Mononuclear cell (primary cell): Measurements from ENCODE around the gene PAQR8. TPM values are rescaled to one million over a fixed set of nuclear protein-coding genes. Genes with fewer than 3 reads are reported as not detected.
"Not testable (repeated sequence)": the region's sequence is repeated elsewhere in the genome, so short reads cannot be mapped to it uniquely, and the experiment has no call there.

Experiments used
- H3K27me3 ChIP-seq: 2 replicates; pipeline ENCODE4 v1.6.0; 2011; ENCODE audit warnings: low read length, control low read depth; ENCODE audit not compliant: insufficient read depth
- H3K4me1 ChIP-seq: 2 replicates; pipeline ENCODE4 v1.5.1; 2011; ENCODE audit warnings: mild to moderate bottlenecking, low read length, control low read depth; ENCODE audit not compliant: insufficient read depth
- H3K4me3 ChIP-seq: 2 replicates; pipeline ENCODE4 v1.5.1; 2011; ENCODE audit warnings: mild to moderate bottlenecking, low read length, moderate library complexity
- H3K9me3 ChIP-seq: 2 replicates; pipeline ENCODE4 v1.5.1; 2011; ENCODE audit warnings: low read depth, mild to moderate bottlenecking, control low read depth, low read length
- total RNA-seq: library from RNA; depleted of rRNA; stranded (reverse); fragments of >200 nt; gene quantifications from one replicate; pipeline ENCODE4 v1.2.3, GENCODE V29; 2012

PAQR8 gene
- total RNA-seq, 1 donor = 2.0 TPM

DNA sequence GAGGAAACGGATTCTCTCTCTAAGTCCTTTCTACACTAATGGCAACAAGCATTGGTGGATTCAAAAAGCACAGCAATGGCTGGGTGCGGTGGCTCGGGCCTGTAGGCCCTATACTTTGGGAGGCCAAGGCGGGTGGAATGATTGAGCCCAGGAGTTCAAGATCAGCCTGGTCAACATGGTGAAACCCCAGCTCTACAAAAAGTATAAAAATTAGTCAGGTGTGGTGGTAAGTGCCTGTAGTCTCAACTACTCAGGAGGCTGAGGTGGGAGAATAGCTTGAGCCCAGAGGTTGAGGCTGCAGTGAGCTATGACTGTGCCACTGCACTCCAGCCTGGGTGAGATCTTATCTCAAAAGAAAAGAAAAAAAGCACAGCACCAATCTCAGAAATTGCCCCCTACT is 19.3 kb downstream of the PAQR8 start:
- H3K4me1 ChIP-seq = peaks cover 29% of the 10 kb centered on the region

DNA sequence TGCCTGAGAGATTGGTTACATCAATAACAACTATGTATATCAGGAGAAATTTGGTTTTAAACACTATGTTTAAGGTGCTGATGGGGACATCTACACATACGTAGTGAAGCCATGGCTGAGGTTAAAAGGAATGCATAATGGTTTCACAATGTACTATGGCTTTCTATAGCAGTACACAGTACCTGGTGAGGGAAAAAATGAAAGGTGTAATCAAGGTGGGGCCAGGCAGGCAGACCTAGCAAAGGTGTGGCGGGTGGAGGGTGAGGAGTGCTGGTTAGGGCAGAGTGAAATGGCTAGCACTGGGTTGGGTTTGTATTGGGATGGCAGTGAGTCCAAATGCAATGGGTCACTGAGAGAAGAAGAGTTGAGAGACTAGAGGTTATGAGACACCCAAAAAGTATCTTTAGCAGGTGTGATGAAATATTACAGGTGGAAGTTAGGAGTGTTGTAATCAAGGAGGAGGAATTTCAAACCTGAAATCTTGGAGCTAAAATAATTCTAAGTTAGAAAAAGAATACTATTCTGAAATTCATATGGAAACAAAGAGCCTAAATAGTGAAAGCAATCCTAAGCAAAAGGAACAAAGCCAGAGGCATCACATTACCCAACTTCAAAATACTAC is 22.3 kb downstream of the PAQR8 start:
- Histone ChIP-seq H3K27me3 (no peaks in the 10 kb centered on the region), H3K4me3 (no peak overlapping the region), H3K4me1 (peaks cover 18% of the 10 kb centered on the region), H3K9me3 (no peaks in the 10 kb centered on the region)

More for the DNA sequence above, 19.3 kb downstream of the PAQR8 start:
- H3K9me3 ChIP-seq = no peaks in the 10 kb centered on the region
- no peaks in the 10 kb centered on the region for H3K27me3 ChIP-seq
- H3K4me3 ChIP-seq = no peak overlapping the region

DNA sequence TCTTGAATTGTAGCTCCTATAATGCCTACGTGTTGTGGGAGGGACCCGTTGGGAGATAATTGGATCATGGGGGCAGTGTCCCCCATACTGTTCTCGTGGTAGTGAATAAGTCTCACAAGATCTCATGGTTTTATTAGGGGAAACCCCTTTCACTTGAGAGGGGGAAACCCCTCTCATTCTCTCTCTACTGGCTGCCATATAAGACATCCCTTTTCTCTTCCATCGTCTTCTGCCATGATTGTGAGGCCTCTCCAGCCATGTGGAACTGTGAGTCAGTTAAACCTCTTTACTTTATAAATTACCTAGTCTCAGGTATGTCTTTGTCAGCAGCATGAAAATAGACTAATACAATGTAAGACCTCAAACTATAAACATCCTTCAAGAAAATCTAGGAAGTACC is 23.1 kb downstream of the PAQR8 start:
- Histone ChIP-seq H3K4me1 (peaks cover 26% of the 10 kb centered on the region), H3K4me3 (no peak overlapping the region), H3K27me3 (no peaks in the 10 kb centered on the region), H3K9me3 (no peaks in the 10 kb centered on the region)

DNA sequence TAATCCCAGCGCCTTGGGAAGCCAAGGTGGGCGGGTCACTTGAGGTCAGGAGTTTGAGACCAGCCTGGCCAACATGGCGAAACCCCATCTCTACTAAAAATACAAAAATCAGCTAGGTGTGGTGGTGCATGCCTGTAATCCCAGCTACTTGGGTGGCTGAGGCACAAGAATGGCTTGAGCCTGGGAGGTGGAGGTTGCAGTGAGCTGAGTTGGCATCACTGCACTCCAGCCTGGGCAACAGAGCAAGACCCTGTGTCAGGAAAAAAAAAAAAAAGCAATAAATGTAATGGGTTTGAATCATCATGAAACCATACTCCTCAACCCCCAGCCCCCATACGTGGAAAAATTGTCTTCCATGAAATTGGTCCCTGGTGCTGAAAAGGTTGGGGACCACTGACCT is 26.2 kb downstream of the PAQR8 start:
- H3K4me3 ChIP-seq, H3K27me3 ChIP-seq, H3K9me3 ChIP-seq: not testable (repeated sequence)
- peaks cover 36% of the 10 kb centered on the region for H3K4me1 ChIP-seq

DNA sequence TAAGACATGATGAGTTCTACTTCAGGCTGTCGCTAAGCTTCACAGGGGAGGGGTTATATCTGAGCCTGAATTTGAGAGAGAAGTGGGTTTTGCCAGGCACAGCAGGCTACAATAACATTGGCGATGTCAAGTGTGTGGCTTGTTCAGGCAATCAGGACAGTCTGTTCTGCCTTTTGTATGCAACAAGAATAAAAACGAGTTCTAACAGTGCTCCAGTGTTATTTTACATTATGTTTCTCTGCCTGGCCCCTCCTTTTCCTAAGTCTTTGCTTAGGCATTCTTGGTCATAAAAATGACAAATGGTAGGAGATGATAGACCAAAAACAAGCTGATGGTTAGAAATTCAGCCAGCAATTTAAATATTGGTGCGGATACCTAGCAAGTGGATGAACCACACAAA is 26.8 kb downstream of the PAQR8 start:
- Histone ChIP-seq H3K4me3 (no peak overlapping the region), H3K27me3 (no peaks in the 10 kb centered on the region), H3K4me1 (peaks cover 42% of the 10 kb centered on the region), H3K9me3 (no peaks in the 10 kb centered on the region)

DNA sequence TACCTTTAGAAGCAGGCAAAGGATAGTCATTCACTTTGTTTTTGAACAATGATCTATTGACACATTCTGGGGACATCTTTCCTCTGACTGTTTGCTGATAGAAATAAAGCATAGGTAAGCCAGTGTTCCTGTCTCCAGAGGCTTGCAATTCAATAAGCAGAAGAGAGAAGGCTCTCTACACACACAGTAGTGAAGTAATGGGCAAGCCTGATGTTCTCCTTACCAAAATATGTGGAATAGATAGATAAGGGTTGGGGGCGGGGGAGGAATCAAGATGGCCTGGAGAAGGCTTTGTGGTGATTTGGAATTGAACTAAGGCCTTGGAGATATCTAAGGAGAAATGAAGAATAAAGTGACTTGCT is 27.3 kb downstream of the PAQR8 start:
- no peaks in the 10 kb centered on the region for H3K9me3 ChIP-seq
- no peak overlapping the region for H3K4me3 ChIP-seq
- peaks cover 42% of the 10 kb centered on the region for H3K4me1 ChIP-seq
- H3K27me3 ChIP-seq = no peaks in the 10 kb centered on the region

DNA sequence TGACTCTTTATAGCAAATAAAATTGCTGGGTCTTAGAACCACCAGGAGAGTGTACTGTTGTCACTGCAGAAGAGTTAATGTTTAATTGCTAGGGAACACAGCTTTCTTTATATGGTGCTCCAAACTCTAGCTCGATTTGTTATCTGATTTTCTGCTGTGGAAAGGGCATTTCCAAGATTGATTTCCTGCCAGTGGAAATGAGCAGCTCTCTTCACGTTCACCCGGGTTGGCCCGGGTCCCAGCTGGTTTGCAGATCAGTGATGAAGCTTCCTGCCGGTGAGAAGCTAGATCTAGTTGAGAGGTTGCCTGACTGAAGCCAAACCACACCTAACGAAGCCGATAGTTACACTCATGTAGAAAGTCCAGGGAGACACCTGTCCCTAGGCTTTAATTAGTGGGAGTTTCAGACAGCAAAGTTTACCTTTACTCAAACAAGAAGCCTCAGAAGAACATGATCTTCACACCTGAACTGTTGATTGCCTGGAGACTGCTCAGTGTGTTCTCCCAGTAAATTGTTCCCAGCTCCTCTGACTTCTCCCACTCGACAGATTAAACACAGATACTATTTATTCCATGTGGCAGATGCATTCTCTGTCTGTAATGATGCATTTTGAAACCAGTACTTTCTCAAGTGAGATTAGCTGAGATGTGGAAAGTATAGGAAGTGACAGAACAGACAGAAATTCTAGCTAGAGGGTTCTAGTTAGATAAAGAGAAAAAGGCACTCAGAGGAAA is 27.8 kb downstream of the PAQR8 start:
- no peak overlapping the region for H3K4me3 ChIP-seq
- H3K27me3 ChIP-seq = no peaks in the 10 kb centered on the region
- H3K9me3 ChIP-seq = no peaks in the 10 kb centered on the region
- peaks cover 41% of the 10 kb centered on the region for H3K4me1 ChIP-seq

DNA sequence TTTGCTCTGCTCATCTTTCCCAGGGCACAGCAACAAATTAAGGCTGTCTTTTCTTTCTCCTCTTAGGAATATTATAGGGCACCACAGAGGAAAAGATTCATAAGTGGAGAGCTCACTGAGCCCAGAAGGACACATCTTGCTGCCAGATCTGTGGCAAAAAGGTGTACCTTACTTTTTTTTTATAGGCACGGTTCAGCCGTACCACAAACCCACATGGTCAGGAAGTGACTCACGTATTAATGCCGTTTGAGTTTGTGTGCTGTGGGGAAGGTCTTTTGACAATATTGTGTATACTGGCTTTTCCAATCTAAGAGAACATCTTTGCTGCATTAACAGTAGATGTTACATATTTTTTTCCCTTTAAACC is 28.4 kb downstream of the PAQR8 start:
- H3K4me1 ChIP-seq = peaks cover 41% of the 10 kb centered on the region
- H3K4me3 ChIP-seq = no peak overlapping the region
- H3K9me3 ChIP-seq = no peaks in the 10 kb centered on the region
- no peaks in the 10 kb centered on the region for H3K27me3 ChIP-seq

DNA sequence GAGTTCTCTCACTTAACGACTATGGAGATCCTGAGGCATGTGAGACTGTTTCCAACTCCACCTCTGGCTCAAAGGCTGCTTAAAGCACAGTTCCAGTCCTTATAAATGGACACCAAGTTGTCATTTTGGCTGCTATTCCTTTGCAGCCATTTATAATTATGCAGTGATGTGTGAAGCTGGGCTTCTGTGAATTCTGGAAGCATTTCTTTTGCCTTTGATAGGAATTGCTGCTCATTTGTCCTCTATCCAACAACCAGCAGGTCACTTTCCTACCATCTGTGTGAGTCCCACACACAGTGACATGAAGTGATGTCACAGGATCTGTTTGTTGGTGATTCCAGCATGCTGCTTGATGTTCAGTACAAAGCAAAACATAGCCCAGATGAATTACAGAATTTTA is 29.6 kb downstream of the PAQR8 start:
- Histone ChIP-seq H3K9me3 (no peaks in the 10 kb centered on the region), H3K27me3 (no peaks in the 10 kb centered on the region), H3K4me3 (no peak overlapping the region), H3K4me1 (peaks cover 41% of the 10 kb centered on the region)

DNA sequence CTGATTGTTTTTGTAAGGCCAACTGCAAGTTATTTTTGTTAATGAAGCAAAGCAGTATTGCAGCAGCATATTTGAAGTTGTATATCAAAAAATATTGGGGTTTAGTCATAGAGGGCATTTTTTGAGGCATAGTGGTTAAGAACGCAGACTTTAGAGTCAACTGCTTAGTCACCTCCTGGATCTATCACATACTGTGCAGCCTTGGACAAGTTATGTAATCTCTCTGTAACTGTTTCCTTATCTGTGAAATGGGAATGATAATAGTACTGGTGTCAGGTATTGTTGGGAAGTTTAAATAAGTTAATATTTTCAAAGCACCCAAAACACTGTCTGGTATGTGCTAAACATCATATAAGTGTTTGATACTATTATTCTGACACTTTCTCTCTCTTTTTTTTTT is 31.0 kb downstream of the PAQR8 start:
- Histone ChIP-seq H3K4me3 (no peak overlapping the region), H3K27me3 (no peaks in the 10 kb centered on the region), H3K4me1 (peaks cover 54% of the 10 kb centered on the region), H3K9me3 (no peaks in the 10 kb centered on the region)

DNA sequence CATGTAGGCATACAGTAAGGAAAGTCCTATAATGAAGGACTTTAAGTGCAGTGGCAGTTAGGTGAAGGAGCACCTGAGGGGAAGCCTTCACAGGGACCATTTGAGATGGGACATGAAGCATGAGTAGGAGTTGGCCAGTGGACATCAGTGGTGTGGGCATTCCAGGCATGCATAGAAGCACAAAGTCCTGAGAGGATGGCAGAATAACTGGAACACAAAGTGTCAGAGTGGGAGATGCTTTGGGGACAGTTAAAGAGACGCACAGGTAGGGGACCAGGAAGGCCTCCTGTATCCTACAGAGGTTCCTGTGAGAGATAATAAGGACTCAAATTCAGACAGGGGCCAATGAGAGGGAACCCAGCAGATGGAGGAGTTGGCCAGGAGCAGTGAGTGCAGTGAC is 31.8 kb downstream of the PAQR8 start:
- Histone ChIP-seq H3K9me3 (no peaks in the 10 kb centered on the region), H3K4me1 (peaks cover 55% of the 10 kb centered on the region), H3K4me3 (no peak overlapping the region), H3K27me3 (no peaks in the 10 kb centered on the region)

DNA sequence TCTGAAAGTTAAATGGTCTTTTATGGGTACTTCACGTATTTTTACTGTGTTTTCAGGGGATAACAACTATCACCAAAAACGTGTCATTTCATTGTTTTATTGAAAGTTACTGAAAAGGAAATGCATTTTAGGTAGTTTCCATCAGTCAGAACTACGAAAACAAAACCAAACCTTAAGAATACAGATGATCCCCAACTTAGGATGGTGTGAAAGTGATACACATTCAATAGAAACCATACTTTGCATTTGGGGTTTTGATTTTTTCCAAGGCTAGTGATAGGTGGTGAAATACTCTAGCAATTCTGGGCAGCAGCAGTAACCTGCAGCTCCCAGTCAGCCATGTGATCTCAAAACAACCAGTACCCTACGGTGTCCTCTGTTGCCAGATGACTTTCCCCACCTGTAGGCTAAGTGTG is 32.3 kb downstream of the PAQR8 start:
- Histone ChIP-seq H3K9me3 (no peaks in the 10 kb centered on the region), H3K4me1 (peaks cover 57% of the 10 kb centered on the region), H3K4me3 (no peak overlapping the region), H3K27me3 (no peaks in the 10 kb centered on the region)

DNA sequence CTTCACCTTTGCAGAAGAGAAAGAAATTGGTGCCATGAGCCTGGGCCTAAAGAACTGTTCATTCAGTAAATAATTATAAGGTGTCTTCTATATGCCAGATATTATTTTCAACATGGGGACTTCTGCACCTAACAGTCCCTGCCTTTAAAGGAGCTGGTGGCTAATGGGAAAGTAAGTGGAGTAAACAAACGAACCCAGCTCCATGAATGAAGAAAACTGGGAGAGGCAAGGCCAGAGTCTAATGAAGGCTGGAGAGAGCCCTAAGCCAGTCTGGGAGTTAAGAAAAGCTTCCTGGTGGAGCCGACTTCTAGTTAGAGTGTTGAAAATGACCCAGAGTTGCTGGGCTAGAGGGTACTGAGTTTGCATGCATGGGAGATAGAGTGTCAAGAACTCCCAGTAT is 34.0 kb downstream of the PAQR8 start:
- H3K4me1 ChIP-seq = peaks cover 55% of the 10 kb centered on the region
- H3K9me3 ChIP-seq = no peaks in the 10 kb centered on the region
- H3K27me3 ChIP-seq = no peaks in the 10 kb centered on the region
- no peak overlapping the region for H3K4me3 ChIP-seq

DNA sequence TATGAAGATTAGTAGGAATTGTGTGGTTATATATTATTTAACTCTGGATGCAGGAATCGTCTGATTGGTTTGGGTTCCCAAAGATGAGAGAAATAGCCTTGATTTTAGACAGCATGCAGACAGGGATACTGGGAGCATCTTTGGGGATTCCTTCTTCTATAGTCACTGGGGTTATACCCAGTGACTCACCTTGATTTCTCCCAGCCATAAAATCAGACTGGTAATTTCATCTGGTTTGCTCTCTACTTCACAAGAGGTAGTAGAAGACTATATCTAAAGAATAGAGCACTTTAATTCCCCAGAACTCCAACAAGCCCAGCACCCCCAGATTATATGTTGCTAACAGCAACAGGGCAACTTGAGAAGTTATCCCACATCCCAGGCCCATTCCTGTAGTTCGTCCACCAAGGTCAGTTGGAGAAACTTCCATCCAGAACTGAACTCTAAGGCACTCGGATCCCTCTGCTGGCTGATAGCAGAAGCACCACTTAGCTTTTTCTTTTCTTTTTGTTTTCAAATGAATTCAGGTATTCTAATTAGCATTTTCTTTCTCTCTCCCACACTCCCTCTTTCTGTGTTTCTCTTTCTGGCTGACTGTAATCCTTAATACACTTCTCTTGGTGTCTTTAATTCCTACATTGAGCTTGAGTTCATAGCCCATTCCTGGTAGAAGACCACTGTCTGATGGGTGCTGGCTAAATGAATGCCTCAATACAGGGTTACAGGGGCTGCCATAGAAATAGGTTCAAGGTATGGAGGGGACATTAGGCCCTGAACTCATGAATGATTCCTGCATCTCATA is 37.8 kb downstream of the PAQR8 start:
- Histone ChIP-seq H3K4me3 (no peak overlapping the region), H3K9me3 (no peaks in the 10 kb centered on the region), H3K4me1 (peaks cover 38% of the 10 kb centered on the region), H3K27me3 (no peaks in the 10 kb centered on the region)

DNA sequence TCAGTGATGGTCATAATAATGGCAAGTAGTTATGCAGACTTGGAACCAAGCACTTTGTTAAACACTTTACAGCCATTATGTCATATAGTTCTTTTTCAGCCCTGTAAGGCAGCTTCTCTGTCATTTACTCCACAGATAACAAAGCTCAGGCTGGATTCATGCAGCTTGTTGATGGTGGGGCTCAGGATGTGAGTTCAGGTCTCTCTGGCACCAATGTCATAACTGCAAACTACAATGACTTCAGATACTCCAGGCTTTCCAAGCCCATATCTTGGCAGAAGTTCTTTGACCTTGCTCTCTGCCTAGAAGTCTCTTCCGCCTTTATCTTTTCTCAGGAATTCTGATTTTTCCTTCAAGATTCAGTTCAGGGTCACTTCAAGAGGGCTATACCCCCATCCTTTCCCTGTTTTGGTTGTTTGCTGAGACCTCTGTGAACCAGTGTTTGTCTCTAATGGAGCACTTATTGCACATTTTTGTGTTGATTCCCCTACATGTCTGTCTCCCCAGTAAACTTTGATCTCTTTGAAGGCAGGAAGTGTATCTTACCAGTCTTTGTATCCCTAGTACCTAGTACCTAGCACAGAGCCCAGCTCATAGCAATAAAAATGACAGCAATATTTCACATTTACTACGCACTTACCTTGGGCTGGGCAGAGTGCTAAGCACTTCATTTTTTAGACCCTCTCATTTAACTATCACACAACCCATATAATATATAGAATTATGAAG is 38.5 kb downstream of the PAQR8 start:
- H3K4me1 ChIP-seq = peaks cover 38% of the 10 kb centered on the region
- H3K27me3 ChIP-seq = no peaks in the 10 kb centered on the region
- no peak overlapping the region for H3K4me3 ChIP-seq
- no peaks in the 10 kb centered on the region for H3K9me3 ChIP-seq
